Measurements from ENCODE around the gene YRDC.

The YRDC gene

DNA sequence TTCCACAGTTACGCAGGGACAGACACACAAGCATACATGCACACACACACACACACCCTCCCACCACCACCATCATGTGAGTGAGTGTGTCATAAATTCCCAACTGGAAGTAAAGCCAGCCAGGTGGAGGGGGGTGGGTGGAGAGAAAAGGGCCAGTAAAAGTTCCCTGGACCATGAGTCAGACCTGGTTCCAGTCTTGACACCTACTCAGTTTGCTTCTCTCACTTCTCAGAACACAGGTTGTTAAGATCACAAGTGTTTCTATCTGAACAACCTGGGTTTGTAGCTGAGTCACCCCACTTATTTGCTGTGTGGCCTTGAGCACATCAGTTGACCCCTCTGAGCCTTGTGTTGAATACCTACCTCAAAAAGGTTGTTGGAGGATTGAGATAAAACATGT is 52.7 kb downstream of the YRDC start:
- TF ChIP-seq, protein P1, sequence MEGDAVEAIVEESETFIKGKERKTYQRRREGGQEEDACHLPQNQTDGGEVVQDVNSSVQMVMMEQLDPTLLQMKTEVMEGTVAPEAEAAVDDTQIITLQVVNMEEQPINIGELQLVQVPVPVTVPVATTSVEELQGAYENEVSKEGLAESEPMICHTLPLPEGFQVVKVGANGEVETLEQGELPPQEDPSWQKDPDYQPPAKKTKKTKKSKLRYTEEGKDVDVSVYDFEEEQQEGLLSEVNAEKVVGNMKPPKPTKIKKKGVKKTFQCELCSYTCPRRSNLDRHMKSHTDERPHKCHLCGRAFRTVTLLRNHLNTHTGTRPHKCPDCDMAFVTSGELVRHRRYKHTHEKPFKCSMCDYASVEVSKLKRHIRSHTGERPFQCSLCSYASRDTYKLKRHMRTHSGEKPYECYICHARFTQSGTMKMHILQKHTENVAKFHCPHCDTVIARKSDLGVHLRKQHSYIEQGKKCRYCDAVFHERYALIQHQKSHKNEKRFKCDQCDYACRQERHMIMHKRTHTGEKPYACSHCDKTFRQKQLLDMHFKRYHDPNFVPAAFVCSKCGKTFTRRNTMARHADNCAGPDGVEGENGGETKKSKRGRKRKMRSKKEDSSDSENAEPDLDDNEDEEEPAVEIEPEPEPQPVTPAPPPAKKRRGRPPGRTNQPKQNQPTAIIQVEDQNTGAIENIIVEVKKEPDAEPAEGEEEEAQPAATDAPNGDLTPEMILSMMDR (conservative IDR thresholded peaks at IDR 0.05): no peak
- H3K27ac ChIP-seq: no peak overlapping the region

DNA sequence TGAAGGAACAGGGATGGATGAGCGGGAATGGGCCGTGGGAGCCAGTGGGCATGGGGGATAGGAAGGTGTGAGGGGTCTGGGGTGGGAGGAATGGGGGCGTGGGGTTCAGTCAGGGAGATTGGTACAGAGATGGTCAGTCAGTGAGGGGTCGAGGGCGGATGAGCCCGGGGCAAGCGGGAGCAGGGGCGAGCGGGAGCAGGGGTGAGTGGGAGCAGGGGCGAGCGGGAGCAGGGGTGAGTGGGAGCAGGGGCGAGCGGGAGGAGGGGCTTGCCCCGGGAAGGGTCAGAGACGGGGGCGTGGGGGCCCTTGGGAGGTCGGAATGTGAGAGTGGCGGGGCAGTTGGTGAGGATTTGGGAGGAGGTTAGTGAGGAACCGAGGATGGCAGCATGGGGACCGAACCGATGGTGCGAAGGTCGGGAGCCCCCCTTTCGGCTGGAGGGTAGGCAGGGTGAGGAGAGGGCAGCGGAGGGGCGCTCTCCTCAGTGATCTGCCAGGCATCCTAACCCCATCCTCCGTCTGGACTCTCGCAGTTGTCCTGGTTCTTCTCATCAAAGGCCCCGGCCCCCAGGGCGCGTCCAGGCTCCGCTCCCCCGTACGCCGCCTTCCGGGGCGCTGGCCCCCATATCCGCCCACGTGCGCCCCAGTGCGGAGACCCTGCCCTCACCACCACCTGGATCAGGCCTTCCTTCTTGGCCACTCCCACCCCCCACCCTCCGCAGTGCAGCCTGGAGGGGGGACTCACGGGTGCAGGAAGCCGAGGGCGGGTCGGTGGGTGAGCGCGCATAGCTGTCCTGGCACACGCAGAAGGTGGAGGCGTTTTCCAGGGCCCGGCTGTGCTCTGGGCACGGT is 54.3 kb downstream of the YRDC start:
- peak overlapping the region; percentile 81 for H3K27ac ChIP-seq
- TF ChIP-seq, protein P1 (conservative IDR thresholded peaks at IDR 0.05): no peak

Data from VCaP (cell line).